Erythroblast (primary cell): ENCODE measurements around the gene NUTF2.

Experiments used
- GATA1 ChIP-seq: IDR thresholded peaks from 2 replicates; pipeline ENCODE4 v1.6.1; 2011; ENCODE audit warnings: low read depth, mild to moderate bottlenecking, control low read depth, low read length, moderate library complexity
- POLR2A ChIP-seq: IDR thresholded peaks from 2 replicates; pipeline ENCODE4 v1.6.1; 2011; ENCODE audit warnings: mild to moderate bottlenecking, low read length

DNA sequence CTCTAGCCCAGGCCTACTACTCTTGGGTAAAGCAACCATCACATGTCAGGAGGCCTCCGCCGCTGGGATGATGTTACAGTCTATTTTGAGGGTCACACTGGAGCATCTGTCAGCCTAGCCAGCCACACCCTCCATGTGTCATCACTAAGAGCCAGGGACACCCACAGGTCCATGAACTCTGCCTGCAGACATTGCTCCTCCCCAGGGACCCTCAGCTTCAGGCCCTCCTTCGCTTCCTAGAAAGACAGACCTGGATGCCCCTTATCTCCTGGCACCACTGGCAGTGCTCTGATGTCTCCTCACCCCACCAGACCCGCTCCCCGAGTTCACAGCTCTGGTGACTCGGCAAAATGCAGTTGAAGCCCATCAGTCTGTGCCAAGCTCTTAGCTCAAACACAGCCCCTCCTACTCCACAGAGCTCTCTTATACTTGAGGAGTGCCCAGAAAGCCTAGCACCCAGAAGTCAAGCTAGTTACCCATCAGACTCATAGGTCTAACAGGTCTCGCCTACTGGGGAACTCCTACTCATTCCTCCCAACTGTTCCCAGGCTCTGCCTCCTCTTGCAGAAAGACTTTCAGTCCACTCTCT lies 46.3 kb upstream of the NUTF2 start:
- TF ChIP-seq POLR2A: peak; percentile 87
- TF ChIP-seq GATA1: no peak
